Activated T-helper 9 cell treated with anti-CD3 and anti-CD28 coated beads, Interleukin-2, amount 50 U/mL, for 16 hours (primary cell): ENCODE measurements around the gene PTPRC.

Experiments used
- DNase-seq: peaks from one replicate; pipeline ENCODE4 v3.0.0-alpha.2; 2020; ENCODE audit warnings: low read depth

The PTPRC gene

DNA sequence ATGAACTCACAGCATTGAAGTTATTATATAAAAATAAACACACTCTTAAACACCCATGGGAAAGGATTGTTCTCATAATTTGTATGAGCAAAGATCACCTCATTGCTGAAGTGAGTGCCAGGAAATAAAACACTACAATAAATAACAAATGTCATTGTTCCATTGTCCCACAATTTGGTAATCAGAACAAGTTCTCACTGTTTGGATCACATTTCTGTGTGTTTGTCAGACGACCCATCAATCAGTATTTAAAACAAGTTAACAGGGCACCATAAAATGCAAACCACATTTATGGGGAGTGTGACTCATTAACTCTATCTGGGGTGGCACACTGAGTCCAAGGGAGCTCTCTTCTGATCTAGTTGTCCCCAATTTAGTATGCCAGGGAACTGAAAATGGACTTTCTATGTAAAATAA lies 124.5 kb downstream of the PTPRC start:
- no peak for DNase-seq

DNA sequence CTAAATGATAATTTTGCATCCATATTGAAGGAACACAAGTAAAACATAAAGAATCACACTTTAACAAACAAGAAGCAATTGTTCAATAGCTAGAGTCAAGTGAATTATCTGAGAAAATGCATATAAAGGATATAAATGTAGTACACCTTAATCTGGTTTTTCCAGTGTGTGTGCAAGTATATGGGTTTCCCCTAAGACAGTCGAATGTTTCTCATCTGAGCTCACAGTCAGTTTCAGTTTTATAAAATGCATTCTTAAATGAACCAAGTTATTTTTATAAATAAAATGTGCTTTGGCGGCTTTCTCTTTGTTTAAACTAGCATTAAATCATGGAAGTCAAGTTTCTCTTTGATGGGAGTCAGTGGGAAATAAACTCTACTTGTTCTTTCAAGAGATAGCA lies 125.9 kb downstream of the PTPRC start:
- DNase-seq = no peak

DNA sequence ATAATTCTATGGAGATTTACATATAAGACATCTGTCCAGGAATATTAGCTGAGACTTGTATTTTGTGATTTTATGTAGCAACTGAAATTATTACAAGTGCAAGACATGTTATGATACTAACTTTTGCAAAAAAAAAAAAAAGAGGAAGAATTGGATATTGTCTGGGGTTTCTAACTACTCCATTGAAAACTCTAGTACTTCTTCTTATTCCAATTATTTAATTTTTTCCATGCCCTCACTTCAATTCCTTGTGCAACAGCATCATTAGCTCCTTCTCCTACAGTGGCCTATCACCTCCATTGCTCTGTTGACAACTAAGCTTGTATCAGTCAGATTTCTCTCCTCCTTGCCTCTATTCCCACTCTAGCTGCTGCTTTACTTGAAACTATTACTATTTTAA lies 126.6 kb downstream of the PTPRC start:
- no peak for DNase-seq

DNA sequence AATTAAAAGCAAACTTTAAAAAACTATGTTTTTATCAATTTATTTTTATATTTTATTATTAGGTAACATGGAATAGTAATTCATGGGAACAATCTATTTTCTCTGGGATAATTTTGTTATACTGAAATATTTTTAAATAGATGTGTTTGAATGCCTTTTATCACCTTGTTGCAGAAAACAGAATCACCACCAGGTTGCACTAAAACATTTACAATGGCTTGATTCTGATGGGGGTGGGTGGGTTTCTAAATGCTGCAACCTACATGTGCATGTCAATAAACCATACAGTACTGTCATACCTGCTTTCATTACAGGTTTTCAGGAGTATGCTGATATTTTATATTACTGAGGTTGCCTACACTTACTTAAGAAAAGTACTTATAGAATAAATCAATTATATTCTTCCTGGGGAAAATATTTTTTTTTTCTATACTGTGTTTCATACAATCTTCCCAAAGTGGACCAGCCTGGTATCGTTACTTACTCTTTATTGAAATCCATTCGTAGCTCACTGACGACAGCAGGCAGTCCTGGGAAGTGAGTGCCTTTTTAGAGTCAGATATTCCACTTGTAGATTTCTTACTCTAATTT lies 132.8 kb downstream of the PTPRC start:
- DNase-seq = no peak

DNA sequence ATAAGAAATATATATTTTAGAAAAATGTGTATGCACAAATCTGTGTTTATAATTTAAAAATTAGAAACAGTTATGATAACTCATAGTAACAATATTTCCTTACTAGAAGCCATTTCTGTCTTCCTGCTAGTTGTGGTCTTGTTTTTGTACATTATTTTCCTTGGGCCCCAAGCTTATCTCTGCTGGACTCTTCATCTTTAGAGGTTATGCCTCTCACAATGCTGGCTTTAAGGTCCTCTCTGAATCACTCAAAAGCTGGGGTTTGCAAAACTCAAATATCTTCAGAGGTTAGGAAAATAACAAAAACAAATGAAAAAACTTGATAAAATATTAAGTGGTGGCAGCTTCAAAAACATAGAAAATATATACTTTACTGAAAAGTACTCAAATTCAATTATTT lies 133.8 kb downstream of the PTPRC start:
- no peak for DNase-seq

DNA sequence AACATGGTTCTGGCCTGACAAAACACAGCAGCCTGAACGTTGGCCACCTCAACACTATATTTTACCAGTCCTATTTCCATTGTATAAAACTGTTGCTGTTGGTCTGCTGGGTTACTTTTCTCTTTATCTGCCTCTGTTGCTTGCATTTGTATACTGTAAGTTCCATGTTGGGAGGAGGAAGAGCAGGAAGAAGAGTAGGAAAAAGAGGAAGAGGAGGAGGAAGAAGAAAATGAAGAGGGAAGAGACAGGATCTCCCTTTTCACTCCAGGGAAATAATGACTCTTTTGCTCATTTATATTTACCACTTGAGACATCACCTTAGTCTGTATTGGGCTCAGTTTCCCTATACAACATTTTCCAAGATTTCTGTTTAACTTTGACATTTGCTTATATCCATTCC lies 134.2 kb downstream of the PTPRC start:
- DNase-seq = no peak

DNA sequence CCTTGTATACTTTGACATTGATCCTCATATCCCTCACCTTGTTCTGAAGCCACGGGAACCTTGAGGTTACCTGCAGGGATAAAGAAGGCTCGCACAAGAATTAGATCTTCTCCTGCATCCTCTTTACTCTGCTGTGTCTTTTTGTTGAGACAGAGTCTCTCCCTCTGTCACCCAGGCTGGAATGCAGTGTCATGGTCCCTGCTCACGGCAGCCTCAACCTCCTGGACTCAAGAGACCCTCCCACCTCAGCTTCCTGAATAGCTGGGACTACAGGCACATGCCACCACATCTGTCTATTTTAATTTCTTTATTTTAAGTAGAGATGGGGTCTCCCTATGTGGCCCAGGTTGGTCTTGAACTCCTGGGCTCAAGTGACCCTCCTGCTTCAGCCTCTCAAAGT lies 134.7 kb downstream of the PTPRC start:
- DNase-seq = no peak

DNA sequence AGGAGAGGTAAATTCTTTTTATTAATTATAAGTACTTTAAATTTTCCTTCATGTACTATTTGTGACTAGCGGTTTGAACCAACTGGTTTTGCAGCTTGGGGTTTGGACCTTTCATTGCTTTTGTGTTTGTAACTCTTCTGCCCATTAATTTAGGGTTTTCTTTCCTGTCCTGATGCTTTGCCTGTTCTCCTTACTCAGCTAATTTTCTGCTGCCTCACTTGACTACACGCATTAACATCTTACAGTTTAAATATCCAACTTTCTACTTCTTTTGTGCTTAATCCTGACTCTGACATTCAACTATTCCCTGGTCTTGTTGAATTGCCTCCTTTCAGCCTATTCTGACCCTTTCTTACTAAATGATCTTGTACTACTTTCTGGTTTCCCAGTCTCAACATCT lies 135.6 kb downstream of the PTPRC start:
- no peak for DNase-seq

DNA sequence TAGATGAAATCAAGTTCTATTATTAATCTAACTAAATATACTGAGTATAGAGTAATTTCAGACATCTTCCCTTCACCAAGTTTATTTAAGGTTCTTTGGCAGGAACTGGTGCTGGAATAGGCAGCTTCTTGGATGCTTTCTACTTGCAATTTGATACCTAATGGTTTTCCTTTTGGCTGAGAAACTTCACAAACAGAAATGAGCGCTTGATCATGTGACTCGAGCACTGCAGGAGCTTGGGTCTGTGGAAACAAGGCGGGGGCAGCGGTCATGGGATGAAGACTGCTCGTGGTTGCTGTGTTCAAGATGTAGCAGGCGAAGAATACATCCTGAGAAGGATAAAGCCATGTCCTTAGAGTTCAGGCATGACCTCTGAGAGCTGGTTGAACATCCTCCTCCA lies 136.8 kb downstream of the PTPRC start:
- no peak for DNase-seq

DNA sequence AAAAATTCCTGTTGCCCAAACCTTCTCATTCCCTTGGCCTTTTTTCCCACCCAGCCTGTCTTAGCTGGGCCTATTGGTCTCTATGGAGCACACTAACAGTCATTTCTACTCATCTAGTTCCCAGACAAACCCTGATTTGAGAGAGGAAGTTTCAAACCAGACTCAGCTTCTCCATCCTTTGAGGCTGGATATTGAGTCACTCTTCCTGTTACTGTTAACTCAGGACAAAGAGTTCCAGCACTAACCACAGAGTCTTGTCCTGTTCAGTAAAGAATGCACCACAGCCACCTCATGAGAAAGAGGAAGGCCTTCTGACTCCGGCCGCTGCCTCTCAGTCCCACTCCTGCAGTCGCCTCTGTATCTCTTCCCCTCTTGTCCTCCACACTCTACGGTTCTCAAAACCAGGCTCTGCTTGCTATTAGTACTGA lies 137.8 kb downstream of the PTPRC start:
- DNase-seq = no peak

DNA sequence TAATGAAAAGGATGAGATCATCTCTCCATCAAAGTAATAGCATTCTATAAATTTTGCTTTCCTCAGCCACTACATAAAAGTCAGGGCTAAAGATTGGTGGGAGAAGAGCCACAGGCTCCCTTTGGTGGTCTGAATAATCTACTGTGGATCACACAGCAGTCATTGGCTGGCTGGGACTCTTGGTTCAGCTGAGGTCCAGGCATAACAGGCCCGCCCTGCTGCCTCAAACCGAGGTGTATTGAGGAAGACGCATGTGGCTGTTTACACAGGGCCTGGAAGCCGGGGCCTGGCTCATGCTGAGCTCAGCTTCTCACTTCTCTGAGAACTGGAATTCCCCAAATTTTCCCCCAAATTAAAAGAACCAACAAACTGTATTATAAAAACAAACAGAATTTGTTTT lies 139.2 kb downstream of the PTPRC start:
- DNase-seq = no peak

DNA sequence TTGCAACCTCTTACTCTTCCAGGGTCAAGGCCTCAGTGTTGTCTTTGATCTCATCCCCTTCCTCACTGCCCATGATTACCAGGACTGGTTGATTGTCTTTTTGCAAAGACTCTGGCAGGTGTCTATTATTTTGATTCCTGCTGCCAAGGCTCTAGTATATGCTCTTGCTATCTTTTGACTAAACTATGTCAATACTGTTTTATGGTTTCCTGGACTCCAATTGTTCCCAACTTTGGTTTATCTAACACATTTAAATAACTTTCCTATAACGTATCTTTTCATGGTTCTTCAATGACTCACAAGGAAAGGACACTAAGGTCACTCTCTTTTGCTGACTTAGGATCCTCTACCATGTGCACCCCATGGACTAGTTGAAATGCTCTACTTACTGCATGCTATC lies 141.5 kb downstream of the PTPRC start:
- DNase-seq = no peak

DNA sequence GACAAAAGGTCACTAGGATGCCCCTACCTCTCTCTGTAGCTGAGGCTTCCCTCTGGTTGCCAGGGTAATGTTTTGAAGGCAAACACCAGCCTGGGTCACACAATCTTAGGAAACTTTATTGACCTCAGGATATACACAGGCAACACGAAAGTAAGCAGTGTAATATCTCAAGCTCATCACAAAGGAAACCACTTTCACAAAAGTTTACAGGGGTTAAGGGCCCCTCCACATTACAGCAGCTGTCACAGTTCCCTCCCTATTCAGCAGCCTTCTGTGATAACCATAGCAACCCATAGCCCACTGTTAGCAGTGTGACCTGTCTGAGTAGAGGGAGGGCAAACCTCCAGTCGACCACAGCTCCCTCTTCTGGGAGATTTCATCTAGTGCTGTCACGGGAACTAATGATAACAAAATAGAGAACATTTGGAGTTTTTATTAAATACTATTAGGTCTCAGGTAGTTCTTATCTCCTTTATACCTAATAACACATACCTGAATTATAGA lies 149.8 kb downstream of the PTPRC start:
- DNase-seq = no peak

DNA sequence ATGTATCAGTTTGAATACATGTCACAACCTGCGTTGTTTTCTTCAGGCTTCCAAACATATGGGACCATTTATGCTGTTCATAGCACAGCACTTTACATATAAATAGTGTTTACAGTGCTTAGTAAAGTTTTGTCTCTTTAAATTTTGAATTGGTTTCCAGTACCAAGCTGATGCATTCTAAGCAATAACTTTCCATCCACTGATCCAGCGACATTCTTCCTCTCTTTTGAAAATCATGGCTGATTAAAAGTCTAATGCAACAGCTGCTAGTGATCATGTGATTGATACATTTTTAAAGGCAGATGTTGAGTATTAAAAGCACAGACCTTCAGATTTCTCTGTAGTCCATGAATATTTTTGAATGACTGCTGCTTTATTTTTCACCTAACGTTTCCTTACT lies 154.9 kb downstream of the PTPRC start:
- no peak for DNase-seq

DNA sequence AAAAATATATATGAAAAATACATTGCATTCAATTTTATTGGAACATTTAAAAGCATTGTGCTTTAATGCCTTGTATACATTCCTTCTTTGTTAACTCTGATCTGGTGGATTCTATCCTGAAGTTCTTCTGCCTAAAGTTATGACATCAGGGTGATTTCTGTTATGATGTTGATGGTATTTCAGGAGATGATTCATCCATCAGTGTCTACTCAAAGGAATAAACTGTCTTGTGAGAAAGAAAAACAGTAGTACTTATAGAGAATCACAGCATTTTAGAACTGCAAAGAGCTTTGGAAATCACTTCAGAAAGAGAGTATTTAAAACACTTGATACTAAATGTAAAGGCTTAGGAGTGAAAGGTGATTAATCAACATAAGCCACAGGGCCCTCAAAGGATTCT lies 155.7 kb downstream of the PTPRC start:
- DNase-seq = no peak

DNA sequence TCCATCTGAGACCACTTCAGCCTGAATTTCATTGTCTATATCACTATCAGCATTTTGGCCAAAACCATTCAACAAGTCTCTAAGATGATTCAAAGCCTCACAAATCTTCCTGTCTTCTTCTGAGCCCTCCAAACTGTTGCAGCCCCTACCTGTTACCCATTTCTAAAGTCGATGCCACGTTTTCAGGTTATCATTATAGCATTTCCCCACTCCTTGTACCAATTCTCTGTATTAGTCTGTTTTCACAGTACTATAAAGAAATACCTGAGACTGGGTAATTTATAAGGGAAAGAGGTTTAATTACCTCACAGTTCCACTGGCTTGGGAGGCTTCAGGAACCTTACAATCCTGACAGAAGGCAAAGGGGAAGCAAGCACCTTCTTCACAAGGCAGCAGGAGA lies 158.8 kb downstream of the PTPRC start:
- DNase-seq = no peak

DNA sequence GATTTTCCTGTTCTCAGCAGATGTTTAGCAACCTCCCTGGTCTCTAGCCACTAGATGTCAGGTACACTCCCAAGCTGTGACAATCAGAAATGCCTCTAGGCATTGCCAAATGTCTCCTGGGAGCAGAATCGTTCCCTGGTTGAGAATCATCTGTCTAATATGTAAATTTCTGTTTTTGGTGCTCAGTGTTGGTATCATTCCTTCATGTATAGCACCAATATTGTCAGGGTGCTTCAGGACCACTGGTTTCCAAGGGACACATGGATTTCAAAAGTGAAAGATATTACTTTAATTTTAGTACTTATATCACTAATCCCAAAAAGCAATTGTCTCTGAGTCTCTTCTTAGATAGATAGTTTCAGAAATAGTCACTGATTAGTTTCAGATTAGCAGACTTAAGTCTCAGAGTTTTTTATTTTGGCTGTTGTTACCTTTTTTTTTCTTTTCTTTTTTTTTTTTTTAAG lies 160.1 kb downstream of the PTPRC start:
- no peak for DNase-seq

DNA sequence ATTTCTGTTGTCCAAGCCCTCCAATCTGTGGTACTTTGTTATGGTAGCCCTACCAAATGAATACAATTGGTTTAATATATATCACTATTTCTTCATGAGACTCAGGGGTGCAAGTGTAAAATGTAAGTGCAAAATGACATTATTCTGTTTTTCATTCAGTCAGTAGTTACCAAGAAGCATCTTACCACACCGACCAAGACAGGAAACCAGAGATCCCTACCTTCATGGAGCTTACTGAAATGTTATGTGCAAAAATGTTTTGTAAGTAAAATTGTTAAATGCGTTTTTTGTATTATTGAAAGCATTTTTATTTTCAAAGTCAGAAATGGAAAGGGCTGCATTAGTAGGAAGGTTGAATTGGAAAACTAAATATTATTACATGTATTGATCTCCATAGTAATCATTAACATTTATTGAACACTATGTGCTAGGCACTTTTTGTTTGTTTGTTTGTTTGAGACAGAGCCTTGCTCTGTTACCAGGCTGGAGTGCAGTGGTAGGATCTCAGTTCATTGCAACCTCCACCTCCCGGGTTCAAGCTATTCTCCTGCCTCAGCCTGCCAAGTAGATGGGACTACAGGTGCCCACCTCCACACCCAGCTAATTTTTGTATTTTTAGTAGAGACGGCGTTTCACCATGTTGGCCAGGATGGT lies 166.8 kb downstream of the PTPRC start:
- no peak for DNase-seq

DNA sequence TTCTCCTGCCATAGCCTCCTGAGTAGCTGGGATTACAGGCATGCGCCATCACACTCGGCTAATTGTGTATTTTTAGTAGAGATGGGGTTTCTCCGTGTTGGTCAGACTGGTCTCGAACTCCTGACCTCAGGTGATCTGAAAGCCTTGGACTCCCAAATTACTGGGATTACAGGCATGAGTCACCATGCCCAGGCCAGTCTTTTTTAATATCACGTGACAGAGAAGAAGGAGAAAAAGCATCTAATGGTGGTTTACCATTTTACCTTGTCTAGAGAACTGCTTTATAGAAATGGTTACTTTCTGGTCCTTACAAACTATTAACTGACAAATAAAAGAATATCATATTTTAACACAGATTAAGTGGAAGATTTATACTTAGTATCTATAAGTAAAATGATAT lies 168.0 kb downstream of the PTPRC start:
- DNase-seq = no peak
